ENCODE results near the gene ZNF653. TPM values are rescaled to one million over a fixed set of nuclear protein-coding genes. Genes with fewer than 3 reads are reported as not detected.
A peak's percentile ranks its signal among the peaks of the same experiment; 100 is the strongest.

Gene ZNF653
- polyA plus RNA-seq, 1 donor, result 9.6 TPM

- DNase-seq, result no peak
These were observed 13.5 kb upstream of the ZNF653 start for GRCh38 chr19:11519138-11519537.

- no peak for DNase-seq
These were observed 8.3 kb upstream of the ZNF653 start for GRCh38 chr19:11513946-11514345.

GRCh38 chr19:11510444-11510843 lies 4.8 kb upstream of the ZNF653 start:
- DNase-seq, result no peak

DNA sequence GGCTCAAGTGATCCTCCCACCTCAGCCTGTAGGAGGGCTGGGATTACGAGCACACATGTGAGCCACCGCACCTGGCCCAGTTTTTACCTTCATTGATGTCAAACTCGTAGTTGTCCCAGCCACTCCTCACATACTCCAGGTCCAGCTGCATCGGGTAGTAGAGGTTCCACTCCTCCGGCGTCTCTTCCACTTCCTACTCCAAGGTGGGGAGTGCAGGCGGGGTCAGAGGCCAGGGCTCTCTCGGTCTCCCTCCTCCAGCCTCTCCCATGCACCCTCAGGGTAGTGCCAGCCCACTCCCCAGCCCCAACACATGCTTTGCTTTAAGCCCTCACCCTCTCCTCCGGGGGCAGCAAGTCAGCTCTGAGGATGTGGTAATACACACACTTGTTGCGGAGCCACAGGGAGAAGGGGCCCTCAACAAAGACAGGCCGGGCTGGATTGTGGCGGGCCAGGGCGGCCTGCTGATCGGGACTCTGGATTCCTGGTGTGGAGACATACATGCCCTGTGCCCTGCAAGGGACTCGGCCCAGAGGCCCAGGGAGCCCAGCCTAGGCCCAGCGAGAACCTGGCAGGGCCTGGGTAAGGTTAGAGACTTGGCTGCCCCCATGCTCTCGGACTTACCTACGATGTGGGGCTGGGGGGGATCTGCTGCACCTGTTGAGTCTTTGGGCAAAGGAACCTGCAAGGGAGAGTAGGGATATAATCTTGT lies 1.9 kb upstream of the ZNF653 start:
- no peak for DNase-seq

DNA sequence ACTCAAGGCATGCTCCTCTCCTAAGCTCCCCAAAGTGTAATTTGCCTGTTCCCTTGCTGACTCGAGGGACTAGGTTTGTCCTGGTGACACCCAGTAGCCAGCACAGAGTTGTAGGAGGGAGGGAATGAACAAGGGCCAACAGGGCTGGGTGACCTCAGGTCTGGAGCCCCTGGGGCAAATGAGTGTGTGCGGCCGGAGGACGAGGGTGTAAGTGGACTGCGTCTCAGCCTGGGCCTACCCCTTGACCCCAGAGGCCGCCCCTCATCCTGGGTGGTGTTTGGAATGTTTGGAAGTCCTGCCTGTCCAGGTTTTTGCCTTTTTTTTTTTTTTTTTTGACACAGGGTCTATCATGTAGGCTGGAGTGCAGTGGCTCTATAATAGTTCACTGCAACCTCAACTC lies 1.3 kb upstream of the ZNF653 start:
- no peak for DNase-seq

DNA sequence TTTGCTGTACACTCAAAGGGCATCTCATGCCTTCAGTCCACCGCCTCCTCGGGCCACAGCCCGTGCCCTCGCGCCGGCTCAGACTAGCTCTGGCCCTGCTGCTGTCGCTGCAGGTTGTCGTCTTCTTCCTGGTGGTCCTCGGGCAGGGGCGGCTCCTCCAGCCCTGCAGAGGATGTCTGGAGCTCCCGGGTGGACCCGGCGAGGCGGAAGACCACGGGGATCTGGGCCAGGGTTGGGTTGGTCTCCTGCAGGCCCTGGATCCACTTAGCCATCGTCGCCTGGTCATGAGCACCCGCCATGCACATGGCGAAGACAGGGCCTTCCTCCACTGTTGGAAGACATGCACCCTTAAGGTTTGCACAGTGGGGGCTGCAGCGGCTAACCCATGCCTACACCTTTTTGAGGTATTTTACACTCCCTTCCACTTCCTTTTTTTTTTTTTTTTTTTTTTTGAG lies 489 bp upstream of the ZNF653 start:
- no peak for DNase-seq

GRCh38 chr19:11505032-11505503 lies 571 bp downstream of the ZNF653 start:
- peak; percentile 93 for DNase-seq

DNA sequence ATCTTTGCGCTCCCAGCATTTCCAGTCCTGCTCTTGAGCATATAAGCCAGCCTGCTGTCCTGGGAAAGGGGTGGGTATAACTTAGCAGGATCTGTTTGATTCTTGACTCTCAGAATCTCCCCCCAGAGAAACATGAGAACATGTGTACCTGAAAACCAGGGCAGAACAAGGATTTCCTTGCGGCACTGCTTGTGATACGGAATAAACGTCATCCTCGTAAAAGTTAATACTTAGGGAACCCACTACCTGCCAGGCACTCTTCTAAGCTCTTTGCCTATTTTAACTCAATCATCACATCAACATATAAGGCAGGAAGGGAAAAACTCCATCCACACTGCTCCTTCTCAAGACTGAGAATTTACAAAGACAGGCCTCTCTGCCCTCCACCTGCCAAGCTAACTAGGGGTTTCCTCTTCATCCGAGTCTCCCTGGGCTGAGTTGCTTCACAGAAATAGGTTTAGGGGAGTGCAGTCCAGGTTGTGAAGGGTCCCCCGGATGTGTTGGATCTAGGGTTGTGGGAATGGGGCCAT lies 1.1 kb downstream of the ZNF653 start:
- DNase-seq, result no peak

DNA sequence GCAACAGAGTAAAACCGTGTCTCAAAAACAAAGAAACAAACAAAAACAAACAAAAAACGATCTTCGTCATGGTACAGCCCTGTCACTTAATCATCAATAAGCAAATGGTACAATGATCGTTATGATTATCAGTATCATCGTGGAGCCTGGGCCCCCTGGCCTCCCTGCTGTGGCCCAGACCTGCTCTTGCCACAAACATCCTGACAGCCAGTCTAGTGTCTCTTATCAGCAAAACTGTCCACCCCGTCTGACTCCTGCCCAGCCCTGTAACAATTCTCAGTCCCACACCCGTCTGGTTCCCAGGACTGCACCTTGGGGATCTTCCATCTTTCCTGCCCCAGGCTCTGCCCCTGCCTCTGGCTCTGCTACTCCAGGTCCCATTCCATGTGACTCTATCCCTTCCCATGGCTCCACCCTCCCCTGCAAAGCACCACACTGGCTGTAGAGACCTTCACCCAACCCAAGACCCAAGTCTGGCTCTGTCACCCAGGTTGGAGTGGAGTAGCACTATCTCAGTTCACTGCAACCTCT lies 5.7 kb downstream of the ZNF653 start:
- DNase-seq, result no peak

DNA sequence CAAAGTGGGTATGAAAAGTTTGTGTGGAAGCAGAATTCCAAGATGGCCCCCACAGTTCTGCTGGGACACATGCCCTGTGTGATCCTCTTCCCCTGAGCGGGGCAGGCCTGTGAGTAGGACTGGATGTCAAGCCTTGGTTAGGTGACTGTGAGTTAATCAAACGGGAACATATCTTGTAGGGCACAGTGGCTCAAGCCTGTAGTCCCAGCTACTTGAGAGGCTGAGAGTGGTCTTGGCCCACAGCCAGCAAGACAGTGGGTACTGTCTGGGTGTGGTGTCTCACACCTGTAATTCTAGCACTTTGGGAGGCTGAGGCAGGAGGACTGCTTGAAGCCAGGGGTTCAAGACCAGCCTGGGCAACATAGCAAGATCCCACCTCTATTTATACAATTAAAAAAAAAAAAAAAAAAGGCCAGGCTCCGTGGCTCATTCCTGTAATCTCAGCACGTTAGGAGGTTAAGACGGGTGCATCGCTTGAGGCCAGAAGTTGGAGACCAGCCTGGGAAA lies 6.4 kb downstream of the ZNF653 start:
- DNase-seq, result no peak

- DNase-seq, result peak; percentile 26
These were observed 9.1 kb downstream of the ZNF653 start for GRCh38 chr19:11496391-11497163.

DNA sequence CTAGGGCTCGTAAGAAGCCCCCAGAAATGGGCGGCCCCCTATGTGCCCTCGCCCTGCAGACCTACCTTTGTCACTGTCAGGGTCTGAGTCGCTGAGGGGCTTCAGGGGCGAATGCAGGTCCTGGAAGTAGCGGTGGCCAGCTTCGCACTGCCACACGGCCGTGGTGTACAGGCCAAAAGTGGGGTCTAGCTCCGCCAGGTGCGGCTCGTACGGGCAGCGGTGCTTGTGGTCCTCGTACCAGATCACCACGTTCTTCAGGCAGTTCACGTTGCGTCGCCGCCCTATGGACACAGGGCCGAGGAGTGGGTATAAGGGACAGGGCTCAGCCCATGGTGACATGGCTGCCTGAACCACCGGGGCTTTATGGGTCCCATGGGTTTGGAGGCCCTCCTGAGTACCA lies 9.8 kb downstream of the ZNF653 start:
- no peak for DNase-seq

- no peak for DNase-seq
These were observed 10.2 kb downstream of the ZNF653 start for GRCh38 chr19:11495481-11495880.

- no peak for DNase-seq
These were observed 10.9 kb downstream of the ZNF653 start for GRCh38 chr19:11494634-11495285.

GRCh38 chr19:11489378-11489777 lies 16.3 kb downstream of the ZNF653 start:
- no peak for DNase-seq

- DNase-seq, result no peak
These were observed 18.8 kb downstream of the ZNF653 start for GRCh38 chr19:11486661-11487503.

- DNase-seq, result no peak
These were observed 20.3 kb downstream of the ZNF653 start for GRCh38 chr19:11485245-11485837.

- DNase-seq, result no peak
These were observed 22.1 kb downstream of the ZNF653 start for GRCh38 chr19:11483366-11484111.

GRCh38 chr19:11482384-11483050 lies 23.1 kb downstream of the ZNF653 start:
- DNase-seq, result peak; percentile 61
